Measurements from ENCODE around the gene LRRC61.
A peak's percentile ranks its signal among the peaks of the same experiment; 100 is the strongest.

Gene LRRC61

DNA sequence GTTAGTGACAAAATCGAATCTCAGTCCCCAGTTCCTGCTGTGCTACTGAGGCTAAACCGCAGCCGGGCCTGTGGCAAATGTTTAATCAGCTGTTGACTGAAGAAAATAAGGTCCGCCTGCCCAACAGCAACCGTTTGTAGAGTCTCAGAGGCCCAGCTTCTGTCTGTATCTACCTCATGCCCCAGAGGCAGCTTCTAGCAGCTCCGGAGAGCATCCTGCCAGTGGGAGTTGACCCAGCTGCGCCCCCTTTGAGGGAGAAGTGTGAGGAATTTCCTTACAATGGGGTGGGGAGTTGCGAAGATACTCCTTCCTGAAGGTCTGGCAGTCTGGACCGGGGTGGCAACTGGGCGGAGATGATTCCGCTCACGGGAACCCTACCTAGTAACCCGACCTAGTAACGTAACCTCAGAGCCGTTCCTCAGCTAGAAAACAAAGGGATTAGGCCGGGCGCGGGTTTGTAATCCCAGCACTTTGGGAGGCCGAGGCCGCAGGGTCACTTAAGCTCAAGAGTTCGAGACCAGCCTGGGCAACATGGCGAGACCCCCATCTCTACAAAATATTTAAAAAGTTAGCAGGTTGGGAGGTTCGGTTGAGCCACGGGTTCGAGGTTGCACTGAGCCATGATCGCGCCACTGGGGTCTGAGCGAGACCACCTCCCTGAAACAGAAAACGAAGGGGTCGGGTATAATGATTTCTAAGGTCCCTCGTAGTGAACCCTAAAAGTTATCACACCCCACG, 55.1 kb downstream of the LRRC61 start:
- TF ChIP-seq, protein P1, sequence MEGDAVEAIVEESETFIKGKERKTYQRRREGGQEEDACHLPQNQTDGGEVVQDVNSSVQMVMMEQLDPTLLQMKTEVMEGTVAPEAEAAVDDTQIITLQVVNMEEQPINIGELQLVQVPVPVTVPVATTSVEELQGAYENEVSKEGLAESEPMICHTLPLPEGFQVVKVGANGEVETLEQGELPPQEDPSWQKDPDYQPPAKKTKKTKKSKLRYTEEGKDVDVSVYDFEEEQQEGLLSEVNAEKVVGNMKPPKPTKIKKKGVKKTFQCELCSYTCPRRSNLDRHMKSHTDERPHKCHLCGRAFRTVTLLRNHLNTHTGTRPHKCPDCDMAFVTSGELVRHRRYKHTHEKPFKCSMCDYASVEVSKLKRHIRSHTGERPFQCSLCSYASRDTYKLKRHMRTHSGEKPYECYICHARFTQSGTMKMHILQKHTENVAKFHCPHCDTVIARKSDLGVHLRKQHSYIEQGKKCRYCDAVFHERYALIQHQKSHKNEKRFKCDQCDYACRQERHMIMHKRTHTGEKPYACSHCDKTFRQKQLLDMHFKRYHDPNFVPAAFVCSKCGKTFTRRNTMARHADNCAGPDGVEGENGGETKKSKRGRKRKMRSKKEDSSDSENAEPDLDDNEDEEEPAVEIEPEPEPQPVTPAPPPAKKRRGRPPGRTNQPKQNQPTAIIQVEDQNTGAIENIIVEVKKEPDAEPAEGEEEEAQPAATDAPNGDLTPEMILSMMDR (conservative IDR thresholded peaks at IDR 0.05): no peak; the same call in 1 of the 2 replicates
- H3K27ac ChIP-seq: peak overlapping the region; percentile 92

DNA sequence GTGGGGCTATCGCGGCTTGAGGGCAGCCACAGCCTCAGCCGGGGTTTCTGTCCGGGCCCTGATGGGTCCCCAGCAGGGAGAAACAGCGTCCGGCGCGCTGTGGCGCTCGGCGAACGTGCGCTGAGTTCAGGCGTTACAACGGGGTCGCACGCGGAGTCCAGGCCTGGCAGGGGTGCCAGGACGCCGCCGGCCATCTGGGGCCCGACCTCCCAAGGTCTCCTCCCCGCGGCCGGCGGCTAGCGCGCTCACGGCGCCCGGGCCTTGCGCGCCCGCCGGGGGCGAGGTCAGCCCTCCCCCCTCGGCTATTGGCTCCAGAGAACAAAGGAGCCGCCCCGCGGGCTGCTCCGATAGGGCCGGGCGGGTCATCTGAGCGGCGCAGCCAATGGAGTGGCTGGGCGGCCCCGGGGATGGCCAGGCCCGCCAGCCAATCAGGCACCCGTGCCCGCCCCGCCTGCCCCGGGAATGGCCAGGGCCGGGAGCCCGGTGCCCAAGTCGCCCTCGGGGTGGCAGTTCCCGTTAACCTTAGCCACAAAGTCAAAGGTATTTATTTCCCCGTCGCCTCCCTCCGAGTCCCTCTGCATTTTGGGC, 55.8 kb downstream of the LRRC61 start, which contains the start of gene ZNF775:
Gene ZNF775 (plus strand): TSS at position 478 of the 588 bp plus-strand sequence. CDS start 9,141 bp downstream, outside the sequence.
- H3K27ac ChIP-seq: peak within 1 kb of the TSS; percentile 92
- TF ChIP-seq, protein P1 (conservative IDR thresholded peaks at IDR 0.05): no peak

DNA sequence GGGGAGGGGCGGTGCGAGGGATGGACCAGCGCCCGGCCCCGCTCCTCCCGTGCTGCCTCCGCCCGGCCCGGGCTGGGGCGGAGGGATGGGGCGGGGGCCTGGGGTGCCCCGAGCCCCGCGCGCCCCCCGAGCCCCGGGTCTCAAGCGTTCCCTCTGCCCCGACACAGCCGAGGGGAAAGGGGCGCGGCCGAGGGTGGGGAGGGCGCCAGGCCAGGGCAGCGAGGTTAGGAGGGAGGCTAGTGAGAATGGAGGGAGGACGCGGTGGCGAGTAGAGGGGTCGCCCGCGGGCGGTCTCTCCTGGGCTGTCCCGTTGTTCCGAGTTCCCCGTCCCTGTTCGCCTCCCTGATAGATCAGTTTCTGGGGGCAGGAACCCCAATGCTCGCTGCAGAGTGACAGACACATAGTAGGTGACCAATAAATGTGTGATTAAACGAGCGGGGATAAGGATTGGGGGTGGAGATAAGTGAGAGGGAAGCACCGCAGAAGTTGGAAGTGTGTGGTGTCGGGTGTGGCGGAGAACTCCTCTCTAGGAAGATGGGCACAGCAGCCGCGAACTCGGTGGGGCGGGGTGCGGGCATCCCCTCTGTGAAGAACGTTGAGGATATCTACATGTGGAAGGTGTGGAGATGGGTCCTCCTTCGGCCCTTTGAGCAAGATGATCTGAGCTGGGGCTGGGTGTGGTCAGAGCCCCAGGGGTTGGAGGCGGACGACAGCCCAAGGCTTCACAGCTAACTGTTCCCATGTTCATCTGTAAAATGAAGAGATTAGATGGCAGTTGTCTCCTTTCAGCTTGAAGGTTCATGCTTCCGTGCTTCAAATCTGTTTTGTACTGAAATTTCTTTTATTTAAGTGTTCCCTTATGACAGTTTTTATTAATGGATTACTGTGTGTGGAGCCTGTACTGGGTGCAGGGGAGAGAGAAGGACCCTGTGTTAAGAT, 56.6 kb downstream of the LRRC61 start:
- peak overlapping the region; percentile 92 for H3K27ac ChIP-seq

DNA sequence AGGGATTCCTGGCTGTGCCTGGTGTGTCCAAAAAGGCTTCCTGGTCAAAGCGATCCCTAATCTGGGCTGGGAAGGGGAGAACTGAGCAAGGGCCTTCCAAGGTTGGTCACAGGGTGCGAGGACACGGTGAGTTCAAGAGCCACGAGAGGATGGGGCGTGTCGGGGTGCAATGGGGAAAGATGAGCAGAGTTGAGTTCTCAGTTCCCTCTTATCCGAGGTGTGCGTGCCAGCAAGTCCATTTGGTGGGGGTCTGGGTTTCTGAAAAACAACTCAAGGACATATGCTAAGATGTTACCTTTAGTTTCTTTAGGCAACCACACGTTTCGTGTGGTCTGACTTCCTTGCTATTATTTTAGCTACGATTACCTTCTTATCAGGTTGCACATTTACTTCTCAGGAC, 57.3 kb downstream of the LRRC61 start:
- TF ChIP-seq, protein P1 (conservative IDR thresholded peaks at IDR 0.05): no peak
- H3K27ac ChIP-seq: peak overlapping the region; percentile 92; the same call in 1 of the 2 replicates

More for the DNA sequence above, 56.6 kb downstream of the LRRC61 start:
- TF ChIP-seq, protein P1 (conservative IDR thresholded peaks at IDR 0.05): no peak

DNA sequence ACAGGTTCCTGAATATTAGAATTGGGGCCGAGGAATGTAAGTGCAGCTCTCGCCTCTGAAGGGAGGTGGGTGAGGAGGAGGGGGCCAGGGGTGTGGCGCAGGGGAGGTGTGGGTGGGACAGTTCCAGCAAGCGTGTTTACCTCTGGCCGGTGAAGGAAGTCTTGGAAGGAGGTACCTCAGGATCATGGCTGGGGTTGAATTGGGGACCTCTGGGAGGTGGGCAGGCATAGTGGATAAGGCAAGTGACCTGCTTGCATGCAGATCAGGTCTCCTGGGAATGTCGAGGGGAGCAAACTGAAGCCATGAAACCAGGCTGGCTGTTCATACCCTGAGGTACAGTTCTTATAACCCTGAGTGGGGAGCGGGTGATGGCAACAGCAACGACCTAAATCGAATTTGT, 57.9 kb downstream of the LRRC61 start:
- TF ChIP-seq, protein P1 (conservative IDR thresholded peaks at IDR 0.05): no peak
- no peak overlapping the region for H3K27ac ChIP-seq

DNA sequence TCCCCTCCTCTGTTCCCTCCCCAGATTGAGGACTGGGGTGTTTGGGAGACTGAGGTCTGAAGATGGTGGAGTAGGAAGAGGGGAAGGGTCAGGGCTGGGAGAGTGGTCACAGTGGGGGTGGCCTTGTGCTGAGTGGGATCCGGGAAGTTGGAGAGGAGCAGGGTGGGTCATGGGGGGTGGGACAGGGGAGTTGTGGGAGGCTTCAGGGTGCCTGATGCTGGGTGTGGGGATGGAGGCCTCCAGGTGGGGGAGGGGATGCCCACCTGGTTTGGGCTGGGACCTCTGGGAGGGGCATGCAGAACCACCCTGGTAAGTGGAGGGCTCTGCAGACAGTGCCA, 58.6 kb downstream of the LRRC61 start:
- H3K27ac ChIP-seq: peak overlapping the region; percentile 41; the same call in 1 of the 2 replicates
- TF ChIP-seq, protein P1 (conservative IDR thresholded peaks at IDR 0.05): no peak

All from VCaP (cell line).